Activated CD4-positive, alpha-beta T cell treated with anti-CD3 and anti-CD28 coated beads, Interleukin-2, amount 50 U/mL, for 24 hours (primary cell): ENCODE data around the gene DNAJC5.

Source experiments
- DNase-seq, 2 donors: peaks; one replicate each; pipeline ENCODE4 v3.0.0-alpha.2; 2020; ENCODE audit warnings: low read depth in 1 of 2, low spot score in 1 of 2

DNAJC5 gene

DNA sequence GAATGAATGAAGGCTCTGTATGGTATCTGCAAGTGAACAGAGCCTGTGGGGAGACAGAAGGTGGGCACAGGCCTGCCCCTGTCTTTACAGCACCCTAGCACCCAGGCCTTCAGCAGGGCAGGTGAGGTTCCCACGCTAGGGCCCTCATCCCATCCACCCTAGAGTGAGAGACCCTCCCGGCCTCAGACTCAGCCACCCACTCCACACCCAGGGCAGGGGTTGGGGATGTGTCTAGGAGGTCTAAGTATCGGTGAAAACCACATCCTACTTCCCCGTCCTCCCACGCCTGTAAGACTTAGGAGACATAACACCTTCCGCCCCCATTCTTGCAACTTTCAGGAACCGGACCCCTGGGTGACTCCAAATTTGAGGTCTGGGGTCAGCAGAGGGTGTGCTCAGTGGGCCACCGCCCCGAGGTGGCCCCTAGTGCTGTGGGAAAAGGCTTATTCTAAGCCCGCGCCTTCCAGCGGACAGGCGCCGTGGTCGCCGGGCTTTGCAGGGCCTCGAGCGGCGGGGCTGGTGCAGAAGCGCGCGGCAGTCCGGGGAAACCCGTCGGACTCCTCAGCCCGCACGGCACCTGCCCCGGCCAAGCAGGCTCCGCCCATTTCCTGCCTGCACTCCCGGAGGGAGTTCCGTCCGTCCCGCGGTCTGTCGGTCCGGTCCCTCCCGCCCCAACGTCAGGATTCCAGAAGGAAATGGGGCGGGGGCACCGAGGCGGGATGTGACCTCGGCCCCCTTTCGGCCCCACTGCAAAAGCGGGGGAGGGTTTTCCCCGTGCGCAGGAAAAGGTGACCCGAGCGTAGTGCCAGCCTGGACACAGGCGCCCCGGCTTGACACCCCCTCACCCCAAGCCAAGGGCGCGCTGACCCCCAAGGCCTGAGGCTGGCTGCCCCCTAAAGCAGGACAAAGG, 83.6 kb downstream of the DNAJC5 start:
- no peak for DNase-seq

- DNase-seq = no peak
Measured at GRCh38 chr20:63979229-63979556, 84.3 kb downstream of the DNAJC5 start.

DNA sequence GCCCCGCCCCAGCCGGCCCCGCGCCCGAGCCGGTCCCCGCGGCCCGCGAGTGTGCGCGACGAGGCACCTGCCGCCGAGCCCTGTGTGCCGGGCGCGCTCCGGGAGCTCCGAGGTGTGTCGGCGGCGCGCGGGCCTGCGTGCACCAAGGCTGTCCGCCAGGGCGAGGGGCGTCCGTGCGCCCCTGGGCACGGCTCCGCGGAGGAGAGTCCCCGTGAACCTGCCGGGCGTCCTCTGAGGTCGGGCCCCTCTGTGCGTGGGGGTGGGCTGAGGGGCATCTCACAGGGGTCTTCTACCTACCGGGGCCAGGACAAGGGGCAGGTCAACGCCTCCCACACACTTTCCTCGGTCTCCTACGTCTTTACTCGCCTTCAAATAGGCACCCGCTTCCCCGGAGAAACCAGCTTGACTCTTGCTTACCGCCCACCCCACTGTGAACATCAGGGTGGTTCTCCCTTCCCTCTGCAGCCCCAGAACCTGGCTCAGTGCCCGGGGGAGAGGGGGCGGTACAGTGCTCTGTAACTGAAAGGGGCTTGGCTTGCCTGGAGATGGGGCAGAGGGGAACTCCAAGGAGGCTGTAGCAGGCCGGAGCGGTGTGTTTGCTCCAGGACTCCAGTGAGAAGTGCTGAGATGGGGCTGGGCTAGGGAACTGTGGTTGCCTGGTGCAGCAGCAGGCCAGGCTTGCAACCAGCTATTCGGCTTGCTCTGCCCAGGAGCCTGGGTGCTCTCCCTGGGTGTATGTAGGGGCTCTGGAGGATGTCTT, 84.8 kb downstream of the DNAJC5 start, which contains the start of gene SAMD10:
TSS of gene SAMD10 (minus strand) at position 86 of the 760 bp plus-strand sequence. CDS start 175 bp downstream, outside the sequence.
- peak; percentile 62 to 73 for DNase-seq

GRCh38 chr20:63980317-63980805, 85.4 kb downstream of the DNAJC5 start:
- DNase-seq = no peak

GRCh38 chr20:63980806-63981728, 86.1 kb downstream of the DNAJC5 start, which contains the start of gene PRPF6:
TSS of gene PRPF6 (plus strand) at chr20:63981132. CDS start at chr20:63981246, 114 bp downstream.
- DNase-seq = peak; percentile 86 to 93

DNA sequence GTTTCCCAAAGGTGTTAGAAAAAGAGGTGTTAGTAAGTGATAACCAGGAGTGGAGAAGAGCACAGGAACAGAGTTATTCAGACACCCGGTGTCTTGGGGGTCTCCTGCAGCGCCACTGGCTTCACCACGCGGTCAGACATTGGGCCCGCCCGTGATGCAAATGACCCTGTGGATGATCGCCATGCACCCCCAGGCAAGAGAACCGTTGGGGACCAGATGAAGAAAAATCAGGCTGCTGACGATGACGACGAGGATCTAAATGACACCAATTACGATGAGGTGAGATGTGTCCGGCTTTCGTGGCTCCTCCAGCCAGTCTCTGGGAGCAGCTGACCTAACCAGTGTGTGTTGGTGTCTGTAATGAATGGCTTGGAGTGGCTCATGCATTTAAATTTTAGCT, 88.0 kb downstream of the DNAJC5 start:
- DNase-seq = no peak
